Muscle of leg (tissue), 16 donors: ENCODE data around the gene UGT1A8. TPM values are rescaled to one million over a fixed set of nuclear protein-coding genes. Genes with fewer than 3 reads are reported as not detected.
"Not testable (repeated sequence)": the region's sequence is repeated elsewhere in the genome, so short reads cannot be mapped to it uniquely, and the experiment has no call there.

Experiments
- DNase-seq: peaks from one replicate; pipeline ENCODE4 v3.0.0; 2013
- H3K27ac ChIP-seq: one replicate; pipeline ENCODE4 v1.5.1; 2013; ENCODE audit warnings: mild to moderate bottlenecking, low read length, control low read depth
- H3K27me3 ChIP-seq: one replicate; pipeline ENCODE4 v1.6.1; 2013; ENCODE audit warnings: low read length; ENCODE audit not compliant: control insufficient read depth, insufficient read depth
- H3K36me3 ChIP-seq: one replicate; pipeline ENCODE4 v1.6.1; 2013; ENCODE audit warnings: low read length; ENCODE audit not compliant: control insufficient read depth, insufficient read depth
- H3K4me1 ChIP-seq: one replicate; pipeline ENCODE4 v1.6.1; 2013; ENCODE audit warnings: low read length; ENCODE audit not compliant: control insufficient read depth, insufficient read depth
- H3K4me3 ChIP-seq: one replicate; pipeline ENCODE4 v1.5.1; 2013; ENCODE audit warnings: low read length, control low read depth
- H3K9me3 ChIP-seq: replicated peaks from 2 replicates; pipeline ENCODE4 v1.6.1; 2013; ENCODE audit warnings: low read depth, low read length; ENCODE audit not compliant: control insufficient read depth
- WGBS: methylation state at CpG from one replicate; pipeline ENCODE4 v1.1.5; 2013; ENCODE audit warnings: missing lambda C conversion rate; ENCODE audit not compliant: insufficient coverage; 5-methylcytosine and 5-hydroxymethylcytosine counted together
- long read RNA-seq, 11 donors: transcript quantifications; one replicate each; lab custom pipeline, GENCODE V29; 2026
- polyA plus RNA-seq, 8 donors: library from polyadenylated mRNA; unstranded; fragments of 120-200 nt; gene quantifications; one replicate each; pipeline versions ENCODE4 v1.2.1 to v1.2.3, GENCODE V29; 2013; ENCODE audit warnings: inconsistent platforms in 1 of 8, low replicate concordance in 1 of 8; ENCODE audit not compliant: insufficient read length in 8 of 8, insufficient read depth in 1 of 8
- total RNA-seq: library from RNA; stranded (reverse); fragments of 120-200 nt; gene quantifications from one replicate; pipeline ENCODE4 v1.2.4, GENCODE V29; 2013

Gene UGT1A8
- total RNA-seq (not detected), polyA plus RNA-seq (not detected)
- long read RNA-seq, donor 1: 0 reads
- long read RNA-seq, donor 2: 0 reads
- long read RNA-seq, donor 3: 0 reads
- long read RNA-seq, donor 4: 0 reads
- long read RNA-seq, donor 5: 0 reads
- long read RNA-seq, donor 6: 0 reads
- long read RNA-seq, donor 7: 0 reads
- long read RNA-seq, donor 8: 0 reads
- long read RNA-seq, donor 9: 0 reads
- long read RNA-seq, donor 10: 0 reads
- long read RNA-seq, donor 11: 0 reads

GRCh38 chr2:233617476-233617875 is at the start of gene UGT1A8:
TSS of gene UGT1A8 (plus strand) at chr2:233617633. CDS start at chr2:233617708, 75 bp downstream.
- not testable (repeated sequence) for H3K4me3 ChIP-seq, H3K4me1 ChIP-seq, H3K27ac ChIP-seq, H3K36me3 ChIP-seq, H3K27me3 ChIP-seq, H3K9me3 ChIP-seq, DNase-seq
- no CpG with 5 or more reads among the region's 5 CpGs for WGBS

GRCh38 chr2:233571001-233571400 is 46.4 kb upstream of the UGT1A8 start:
- DNase-seq: no peak
- H3K27me3 ChIP-seq: peaks cover 3% of the 10 kb centered on the region
- no peaks in the 10 kb centered on the region for H3K9me3 ChIP-seq
- no peak overlapping the region for H3K4me3 ChIP-seq
- no peak overlapping the region for H3K27ac ChIP-seq
- WGBS: no CpG with 5 or more reads among the region's 1 CpG
- H3K4me1 ChIP-seq: no peaks in the 10 kb centered on the region
- no peaks in the 10 kb centered on the region for H3K36me3 ChIP-seq

GRCh38 chr2:233571462-233571861 is 46.0 kb upstream of the UGT1A8 start:
- DNase-seq: no peak
- peaks cover 3% of the 10 kb centered on the region for H3K27me3 ChIP-seq
- H3K4me3 ChIP-seq: no peak overlapping the region
- WGBS: no CpG with 5 or more reads among the region's 2 CpGs
- H3K4me1 ChIP-seq: no peaks in the 10 kb centered on the region
- no peaks in the 10 kb centered on the region for H3K9me3 ChIP-seq
- H3K36me3 ChIP-seq: no peaks in the 10 kb centered on the region
- H3K27ac ChIP-seq: no peak overlapping the region

- Histone ChIP-seq H3K4me3 (no peak overlapping the region), H3K4me1 (no peaks in the 10 kb centered on the region), H3K36me3 (no peaks in the 10 kb centered on the region), H3K9me3 (no peaks in the 10 kb centered on the region), H3K27ac (no peak overlapping the region), H3K27me3 (peaks cover 3% of the 10 kb centered on the region)
- WGBS: 100% methylated on average over 1 of the region's 4 CpGs
- DNase-seq: no peak
These were observed 45.0 kb upstream of the UGT1A8 start for GRCh38 chr2:233572468-233572867.

GRCh38 chr2:233577341-233577740 is 40.1 kb upstream of the UGT1A8 start:
- not testable (repeated sequence) for DNase-seq, H3K9me3 ChIP-seq, H3K27me3 ChIP-seq, H3K4me1 ChIP-seq, H3K36me3 ChIP-seq, H3K27ac ChIP-seq, H3K4me3 ChIP-seq
- WGBS: no CpG with 5 or more reads among the region's 5 CpGs

- not testable (repeated sequence) for H3K27me3 ChIP-seq, DNase-seq, H3K36me3 ChIP-seq, H3K4me1 ChIP-seq, H3K9me3 ChIP-seq, H3K4me3 ChIP-seq, H3K27ac ChIP-seq
- 85% methylated on average over 26 of the region's 35 CpGs for WGBS
These were observed 34.0 kb upstream of the UGT1A8 start for GRCh38 chr2:233583217-233583965.

- 100% methylated on average over 1 of the region's 1 CpG for WGBS
- DNase-seq: no peak
- H3K4me1 ChIP-seq: no peaks in the 10 kb centered on the region
- H3K9me3 ChIP-seq: no peaks in the 10 kb centered on the region
- H3K27ac ChIP-seq: no peak overlapping the region
- H3K4me3 ChIP-seq: no peak overlapping the region
- H3K36me3 ChIP-seq: no peaks in the 10 kb centered on the region
- H3K27me3 ChIP-seq: no peaks in the 10 kb centered on the region
These were observed 33.2 kb upstream of the UGT1A8 start for GRCh38 chr2:233584210-233584609.

- no peak overlapping the region for H3K4me3 ChIP-seq
- H3K27me3 ChIP-seq: no peaks in the 10 kb centered on the region
- no peak for DNase-seq
- no peaks in the 10 kb centered on the region for H3K4me1 ChIP-seq
- no peaks in the 10 kb centered on the region for H3K36me3 ChIP-seq
- no peak overlapping the region for H3K27ac ChIP-seq
- WGBS: 83% methylated on average over 1 of the region's 2 CpGs
- H3K9me3 ChIP-seq: no peaks in the 10 kb centered on the region
These were observed 29.0 kb upstream of the UGT1A8 start for GRCh38 chr2:233588400-233588799.

GRCh38 chr2:233592706-233593105 is 24.7 kb upstream of the UGT1A8 start:
- no CpG with 5 or more reads among the region's 1 CpG for WGBS
- H3K27me3 ChIP-seq, H3K4me1 ChIP-seq, H3K36me3 ChIP-seq, H3K4me3 ChIP-seq, DNase-seq, H3K9me3 ChIP-seq, H3K27ac ChIP-seq: not testable (repeated sequence)

- H3K4me1 ChIP-seq: no peaks in the 10 kb centered on the region
- no peak overlapping the region for H3K27ac ChIP-seq
- no peaks in the 10 kb centered on the region for H3K9me3 ChIP-seq
- WGBS: no CpG with 5 or more reads among the region's 8 CpGs
- H3K4me3 ChIP-seq: no peak overlapping the region
- no peaks in the 10 kb centered on the region for H3K27me3 ChIP-seq
- no peak for DNase-seq
- no peaks in the 10 kb centered on the region for H3K36me3 ChIP-seq
These were observed 24.2 kb upstream of the UGT1A8 start for GRCh38 chr2:233593201-233593600.
